Stomach (tissue), 4 donors: ENCODE data around the gene FAM219A.

Experiments
- EP300 ChIP-seq: sonication (generic); formaldehyde crosslinking; IDR thresholded peaks from one replicate; pipeline ENCODE4 v1.6.1; 2017; ENCODE audit warnings: antibody characterized with exemption
- POLR2A ChIP-seq, 4 donors: fragments of 450-650 bp; IDR thresholded peaks; one replicate each; pipeline ENCODE4 v1.6.1; 2016; ENCODE audit warnings: antibody characterized with exemption in 4 of 4, control low read depth in 2 of 4, mild to moderate bottlenecking in 1 of 4, moderate library complexity in 1 of 4
- POLR2AphosphoS5 ChIP-seq, 3 donors: sonication (generic); formaldehyde crosslinking; IDR thresholded peaks; one replicate each; pipeline ENCODE4 v1.6.1; 2016; ENCODE audit warnings: antibody characterized with exemption in 3 of 3
- TF ChIP-seq, protein P1 (sequence below), 7 experiments: fragments of 450-650 bp in 4 of 7; fragments of 200-600 bp in 3 of 7; sonication (generic) in 3 of 7; IDR thresholded peaks; one replicate each; pipeline ENCODE4 v1.5.1; 2016 to 2019; ENCODE audit warnings: antibody characterized with exemption in 7 of 7, control low read depth in 2 of 7, mild to moderate bottlenecking in 1 of 7

DNA sequence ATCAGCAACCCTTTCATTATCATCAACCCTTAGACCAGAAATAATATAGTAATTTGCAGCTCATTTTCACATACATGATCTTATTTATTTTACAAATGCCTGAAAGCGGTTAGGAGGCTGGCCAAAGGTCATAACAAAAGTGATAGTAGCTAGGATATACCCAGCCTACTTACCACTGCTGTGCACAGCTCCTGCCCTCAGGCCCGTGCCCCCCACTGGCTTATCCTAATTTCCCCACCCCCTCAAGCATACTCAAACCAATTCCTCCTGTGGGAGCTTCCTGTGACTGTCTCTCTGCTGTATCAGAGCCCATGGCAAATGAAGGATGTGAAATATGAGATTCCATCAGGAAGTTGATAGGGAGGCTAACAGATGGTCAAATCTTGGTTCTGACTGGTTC, 14.8 kb downstream of the FAM219A start:
- TF ChIP-seq, protein P1, sequence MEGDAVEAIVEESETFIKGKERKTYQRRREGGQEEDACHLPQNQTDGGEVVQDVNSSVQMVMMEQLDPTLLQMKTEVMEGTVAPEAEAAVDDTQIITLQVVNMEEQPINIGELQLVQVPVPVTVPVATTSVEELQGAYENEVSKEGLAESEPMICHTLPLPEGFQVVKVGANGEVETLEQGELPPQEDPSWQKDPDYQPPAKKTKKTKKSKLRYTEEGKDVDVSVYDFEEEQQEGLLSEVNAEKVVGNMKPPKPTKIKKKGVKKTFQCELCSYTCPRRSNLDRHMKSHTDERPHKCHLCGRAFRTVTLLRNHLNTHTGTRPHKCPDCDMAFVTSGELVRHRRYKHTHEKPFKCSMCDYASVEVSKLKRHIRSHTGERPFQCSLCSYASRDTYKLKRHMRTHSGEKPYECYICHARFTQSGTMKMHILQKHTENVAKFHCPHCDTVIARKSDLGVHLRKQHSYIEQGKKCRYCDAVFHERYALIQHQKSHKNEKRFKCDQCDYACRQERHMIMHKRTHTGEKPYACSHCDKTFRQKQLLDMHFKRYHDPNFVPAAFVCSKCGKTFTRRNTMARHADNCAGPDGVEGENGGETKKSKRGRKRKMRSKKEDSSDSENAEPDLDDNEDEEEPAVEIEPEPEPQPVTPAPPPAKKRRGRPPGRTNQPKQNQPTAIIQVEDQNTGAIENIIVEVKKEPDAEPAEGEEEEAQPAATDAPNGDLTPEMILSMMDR (IDR thresholded peaks at IDR 0.05) = no peak
- TF ChIP-seq POLR2A (IDR thresholded peaks at IDR 0.05) (no peak), POLR2AphosphoS5 (IDR thresholded peaks at IDR 0.05) (no peak), EP300 (no peak)
